PC-3 (cell line): ENCODE results near the gene TMUB2. TPM values are rescaled to one million over a fixed set of nuclear protein-coding genes. Genes with fewer than 3 reads are reported as not detected.
A peak's percentile ranks its signal among the peaks of the same experiment; 100 is the strongest.
"Not testable (repeated sequence)": the region's sequence is repeated elsewhere in the genome, so short reads cannot be mapped to it uniquely, and the experiment has no call there.

Source experiments
- ATAC-seq: fragments of 200-7000 bp; cut with Tn5 transposase; 2 replicates; pipeline ENCODE4 v1.9.1; 2020; ENCODE audit warnings: mild to moderate bottlenecking, moderate library complexity
- BruUV-seq: library from RNA; stranded (reverse); fragments of 400-500 nt; replicated peaks from 2 replicates; lab custom pipeline; 2021; lab: Mats Ljungman, UMichigan
- CTCF ChIA-PET: fragments of 300-600 bp; sonication (Branson Sonifier 250); formaldehyde crosslinking; loops from one replicate; lab custom pipeline; 2022; ENCODE audit warnings: antibody characterized with exemption; lab: Charles Lee
- POLR2A ChIA-PET: fragments of 300-600 bp; sonication (Branson Sonifier 250); formaldehyde crosslinking; loops from one replicate; lab custom pipeline; 2022; ENCODE audit warnings: antibody characterized with exemption; ENCODE audit not compliant: unreplicated experiment; lab: Charles Lee
- DNase-seq: peaks from one replicate; pipeline ENCODE4 v3.0.0-alpha.2; 2015
- H2AFZ ChIP-seq: fragments of 300-600 bp; sonication (generic); 2 replicates; pipeline ENCODE4 v1.6.0; 2016; ENCODE audit warnings: antibody characterized with exemption, low read length
- H3F3A ChIP-seq: fragments of 300-600 bp; sonication (generic); one replicate; pipeline ENCODE4 v1.6.0; 2017; ENCODE audit warnings: antibody characterized with exemption, low read length, control low read depth, mild to moderate bottlenecking; ENCODE audit not compliant: unreplicated experiment
- H3K27ac ChIP-seq: fragments of 300-600 bp; sonication (generic); 2 replicates; pipeline ENCODE4 v1.5.1; 2016; ENCODE audit warnings: mild to moderate bottlenecking, low read length
- H3K27me3 ChIP-seq: fragments of 300-600 bp; sonication (generic); 2 replicates; pipeline ENCODE4 v1.6.1; 2016; ENCODE audit warnings: low read length, mixed read lengths
- H3K36me3 ChIP-seq: fragments of 300-600 bp; sonication (generic); 2 replicates; pipeline ENCODE4 v1.6.1; 2016; ENCODE audit warnings: low read depth, mixed run types, low read length, mixed read lengths
- H3K4me1 ChIP-seq: fragments of 300-600 bp; sonication (generic); 2 replicates; pipeline ENCODE4 v1.5.1; 2016; ENCODE audit warnings: low read length; ENCODE audit not compliant: insufficient read depth
- H3K4me2 ChIP-seq: fragments of 300-600 bp; sonication (generic); 2 replicates; pipeline ENCODE4 v1.6.0; 2016; ENCODE audit warnings: low read length
- H3K4me3 ChIP-seq: fragments of 300-600 bp; sonication (generic); 2 replicates; pipeline ENCODE4 v1.5.1; 2016; ENCODE audit warnings: mild to moderate bottlenecking, low read length, mixed read lengths
- H3K79me2 ChIP-seq: fragments of 300-600 bp; sonication (generic); 2 replicates; pipeline ENCODE4 v1.6.1; 2017; ENCODE audit warnings: low read length, mixed read lengths
- H3K9ac ChIP-seq: fragments of 300-600 bp; sonication (generic); 2 replicates; pipeline ENCODE4 v1.6.0; 2016; ENCODE audit warnings: mild to moderate bottlenecking, low read length
- H3K9me2 ChIP-seq: fragments of 300-600 bp; sonication (generic); replicated peaks from 2 replicates; pipeline ENCODE4 v1.6.1; 2016; ENCODE audit warnings: mixed run types, low read length, mixed read lengths
- H3K9me3 ChIP-seq: fragments of 300-600 bp; sonication (generic); 2 replicates; pipeline ENCODE4 v1.6.1; 2016; ENCODE audit warnings: low read length, mixed read lengths
- H4K20me1 ChIP-seq: fragments of 300-600 bp; sonication (generic); 2 replicates; pipeline ENCODE4 v1.6.1; 2016; ENCODE audit warnings: low read length, mixed read lengths
- CTCF ChIP-seq: fragments of 300-600 bp; sonication (generic); conservative IDR thresholded peaks from 2 replicates; pipeline ENCODE4 v1.5.1; 2017; ENCODE audit warnings: antibody characterized with exemption, low read depth, mild to moderate bottlenecking, low read length
- EZH2 ChIP-seq: fragments of 300-600 bp; sonication (generic); IDR thresholded peaks from one replicate; pipeline ENCODE4 v1.6.1; 2017; ENCODE audit warnings: antibody characterized with exemption, mild to moderate bottlenecking, low read length; ENCODE audit not compliant: unreplicated experiment
- EZH2phosphoT487 ChIP-seq: fragments of 300-600 bp; sonication (generic); IDR thresholded peaks from 2 replicates; pipeline ENCODE4 v1.6.1; 2018; ENCODE audit warnings: mild to moderate bottlenecking, antibody characterized with exemption, low read length, borderline replicate concordance
- intact Hi-C: fragments of 100-400 bp; cut with micrococcal nuclease; formaldehyde crosslinking; loops from 2 replicates; pipeline ENCODE4 v1.9.0; 2023
- total RNA-seq: library from RNA; depleted of rRNA; stranded (reverse); fragments of >200 nt; gene quantifications from 2 replicates; pipeline ENCODE4 v1.2.3, GENCODE V29; 2014

TMUB2 gene
- total RNA-seq, 1 experiment from 2014 or later = 43.4 TPM

GRCh38 chr17:44147812-44148211, 39.0 kb upstream of the TMUB2 start:
- CTCF ChIA-PET = no interaction called here
- H3K27me3 ChIP-seq = no peaks in the 10 kb centered on the region
- POLR2A ChIA-PET = interaction anchor here (0.6 kb wide), 1 partner anchor 10 kb away, joined by 4 read pairs; no protein-coding TSS in a partner anchor
- H3K4me2 ChIP-seq = no peak overlapping the region
- H3F3A ChIP-seq = no peaks in the 10 kb centered on the region
- BruUV-seq = no TSS peak
- H3K9me2 ChIP-seq = no peaks in the 10 kb centered on the region
- H2AFZ ChIP-seq = no peak overlapping the region
- no peak overlapping the region for H3K9ac ChIP-seq
- H3K9me3 ChIP-seq = no peaks in the 10 kb centered on the region
- DNase-seq (no peak), ATAC-seq (no peak)
- peaks cover 8% of the 10 kb centered on the region; the same call in 1 of the 2 replicates for H4K20me1 ChIP-seq
- H3K4me3 ChIP-seq = no peak overlapping the region
- H3K4me1 ChIP-seq = peaks cover 3% of the 10 kb centered on the region
- H3K36me3 ChIP-seq = peaks cover 32% of the 10 kb centered on the region; the same call in 1 of the 2 replicates
- TF ChIP-seq CTCF (no peak), EZH2phosphoT487 (no peak), EZH2 (no peak)
- H3K27ac ChIP-seq = no peak overlapping the region
- H3K79me2 ChIP-seq = peaks cover 59% of the 10 kb centered on the region
- intact Hi-C loops = no loop called here

- not testable (repeated sequence) for H3K4me2 ChIP-seq
Observed at GRCh38 chr17:44149066-44149465, 37.7 kb upstream of the TMUB2 start.

GRCh38 chr17:44149750-44150329, 36.9 kb upstream of the TMUB2 start:
- DNase-seq (no peak), ATAC-seq (peak; percentile 29; the same call in 1 of the 2 replicates)
- H3F3A ChIP-seq = no peaks in the 10 kb centered on the region
- ChIA-PET POLR2A (no interaction called here), CTCF (interaction anchor here (0.6 kb wide), 1 partner anchor 68 kb away, joined by 4 read pairs; no protein-coding TSS in a partner anchor)
- H3K9me3 ChIP-seq = no peaks in the 10 kb centered on the region
- no peaks in the 10 kb centered on the region for H3K4me1 ChIP-seq
- peaks cover 40% of the 10 kb centered on the region for H3K36me3 ChIP-seq
- peaks cover 8% of the 10 kb centered on the region; the same call in 1 of the 2 replicates for H4K20me1 ChIP-seq
- intact Hi-C loops = no loop called here
- no peak overlapping the region for H2AFZ ChIP-seq
- no TSS peak for BruUV-seq
- H3K4me2 ChIP-seq = no peak overlapping the region
- peaks cover 50% of the 10 kb centered on the region for H3K79me2 ChIP-seq
- H3K9ac ChIP-seq = no peak overlapping the region
- H3K4me3 ChIP-seq = no peak overlapping the region
- H3K27ac ChIP-seq = no peak overlapping the region
- TF ChIP-seq EZH2phosphoT487 = no peak
- TF ChIP-seq EZH2 = no peak
- TF ChIP-seq CTCF = no peak
- H3K9me2 ChIP-seq = no peaks in the 10 kb centered on the region
- no peaks in the 10 kb centered on the region for H3K27me3 ChIP-seq

More at GRCh38 chr17:44149066-44149465, 37.7 kb upstream of the TMUB2 start:
- DNase-seq, POLR2A ChIA-PET, H2AFZ ChIP-seq, BruUV-seq, H3K4me1 ChIP-seq, intact Hi-C loops, H3K9me3 ChIP-seq, H3K27me3 ChIP-seq, ATAC-seq, H3F3A ChIP-seq, H3K9me2 ChIP-seq, H3K4me3 ChIP-seq, CTCF ChIA-PET, H3K9ac ChIP-seq, H4K20me1 ChIP-seq, H3K27ac ChIP-seq: not testable (repeated sequence)
- peaks cover 53% of the 10 kb centered on the region for H3K79me2 ChIP-seq
- H3K36me3 ChIP-seq = peaks cover 34% of the 10 kb centered on the region; the same call in 1 of the 2 replicates
